GM10248 (cell line): ENCODE measurements around the gene HEXD.
"Not testable (repeated sequence)": the region's sequence is repeated elsewhere in the genome, so short reads cannot be mapped to it uniquely, and the experiment has no call there.

Experiments
- CTCF ChIA-PET: fragments of 300-600 bp; sonication (Branson Sonifier 250); formaldehyde crosslinking; extraction: SDS; loops from one replicate; lab custom pipeline; 2021; ENCODE audit warnings: antibody characterized with exemption; lab: Yijun Ruan, JAX
- POLR2A ChIA-PET: fragments of 350-650 bp; sonication (Branson Sonifier 250); formaldehyde crosslinking; extraction: SDS; loops from one replicate; lab custom pipeline; 2020; ENCODE audit warnings: antibody characterized with exemption; lab: Yijun Ruan, JAX
- DNase-seq: peaks from one replicate; pipeline ENCODE4 v3.0.0; 2012; ENCODE audit errors: extremely low spot score
- TF ChIP-seq, protein P1 (sequence below): IDR thresholded peaks from 2 replicates; pipeline ENCODE4 v1.5.1; 2012; ENCODE audit warnings: mild to moderate bottlenecking, low read depth; ENCODE audit errors: extremely low read depth, missing control alignments, control extremely low read depth

Gene HEXD

DNA sequence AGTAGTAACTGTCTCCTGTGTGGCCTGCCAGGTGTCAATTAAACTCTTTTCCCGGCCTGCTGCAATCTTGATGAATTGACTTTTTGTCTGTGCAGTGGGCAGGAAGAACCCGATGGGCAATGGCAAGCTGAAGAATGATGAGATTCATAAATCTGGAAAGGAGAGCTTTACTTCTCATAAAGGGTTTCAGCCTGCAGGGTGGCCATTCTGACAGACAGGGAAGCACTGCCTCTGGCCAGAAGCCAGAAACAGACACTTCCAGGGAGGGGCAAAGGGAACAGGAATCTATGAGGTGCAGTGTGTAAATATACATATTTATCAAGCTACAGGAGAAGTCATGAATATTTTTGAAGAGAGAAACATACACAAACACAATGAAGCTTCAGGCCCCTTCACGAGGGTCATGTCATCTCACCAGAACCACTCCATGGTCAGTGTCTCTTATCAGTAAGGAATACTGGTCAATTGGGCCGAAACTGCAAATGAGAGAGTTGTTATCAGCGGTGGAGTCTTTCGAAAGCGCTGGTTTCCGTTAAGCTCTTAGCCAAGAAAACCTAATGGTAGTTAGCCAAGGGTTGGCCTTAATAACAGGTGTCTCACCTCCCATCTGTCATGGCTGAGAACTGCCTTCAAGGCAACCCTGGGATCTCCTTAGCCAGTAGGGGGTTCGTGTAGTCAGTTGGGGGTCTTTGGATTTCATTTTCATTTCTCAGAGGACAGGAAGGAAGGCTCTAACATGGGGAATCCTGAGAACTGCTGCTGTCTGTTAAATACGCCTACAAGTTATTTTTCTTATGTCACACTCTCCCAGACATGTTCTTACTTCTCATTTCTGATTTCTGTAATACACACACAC lies 39.2 kb downstream of the HEXD start:
- ChIA-PET CTCF (interaction anchor here (1.4 kb wide), 1 partner anchor 159 kb away, joined by 3 read pairs; no protein-coding TSS in a partner anchor), POLR2A (interaction anchor here (1.1 to 1.4 kb wide), 2 partner anchors 8 to 15 kb away, joined by 3 to 5 read pairs; no protein-coding TSS in a partner anchor)
- DNase-seq = no peak
- TF ChIP-seq, protein P1, sequence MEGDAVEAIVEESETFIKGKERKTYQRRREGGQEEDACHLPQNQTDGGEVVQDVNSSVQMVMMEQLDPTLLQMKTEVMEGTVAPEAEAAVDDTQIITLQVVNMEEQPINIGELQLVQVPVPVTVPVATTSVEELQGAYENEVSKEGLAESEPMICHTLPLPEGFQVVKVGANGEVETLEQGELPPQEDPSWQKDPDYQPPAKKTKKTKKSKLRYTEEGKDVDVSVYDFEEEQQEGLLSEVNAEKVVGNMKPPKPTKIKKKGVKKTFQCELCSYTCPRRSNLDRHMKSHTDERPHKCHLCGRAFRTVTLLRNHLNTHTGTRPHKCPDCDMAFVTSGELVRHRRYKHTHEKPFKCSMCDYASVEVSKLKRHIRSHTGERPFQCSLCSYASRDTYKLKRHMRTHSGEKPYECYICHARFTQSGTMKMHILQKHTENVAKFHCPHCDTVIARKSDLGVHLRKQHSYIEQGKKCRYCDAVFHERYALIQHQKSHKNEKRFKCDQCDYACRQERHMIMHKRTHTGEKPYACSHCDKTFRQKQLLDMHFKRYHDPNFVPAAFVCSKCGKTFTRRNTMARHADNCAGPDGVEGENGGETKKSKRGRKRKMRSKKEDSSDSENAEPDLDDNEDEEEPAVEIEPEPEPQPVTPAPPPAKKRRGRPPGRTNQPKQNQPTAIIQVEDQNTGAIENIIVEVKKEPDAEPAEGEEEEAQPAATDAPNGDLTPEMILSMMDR = no peak

DNA sequence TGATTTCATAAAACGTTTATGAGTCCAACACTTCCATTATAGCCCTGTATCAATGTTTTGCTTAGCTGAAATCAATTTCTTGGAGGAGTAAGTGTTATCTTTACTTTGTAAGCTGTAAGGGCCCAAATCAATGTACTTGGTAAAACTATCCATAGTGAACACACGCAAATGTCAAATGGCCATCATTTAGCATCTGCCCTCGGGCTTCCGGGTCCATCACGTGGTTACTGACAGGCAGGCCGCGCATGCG lies 39.7 kb downstream of the HEXD start:
- CTCF ChIA-PET = interaction anchor here (1.4 kb wide), 1 partner anchor 159 kb away, joined by 3 read pairs; no protein-coding TSS in a partner anchor
- POLR2A ChIA-PET = interaction anchor here (1.1 to 1.4 kb wide), 2 partner anchors 8 to 15 kb away, joined by 3 to 5 read pairs; no protein-coding TSS in a partner anchor
- TF ChIP-seq, protein P1 = no peak
- DNase-seq = peak; percentile 92

DNA sequence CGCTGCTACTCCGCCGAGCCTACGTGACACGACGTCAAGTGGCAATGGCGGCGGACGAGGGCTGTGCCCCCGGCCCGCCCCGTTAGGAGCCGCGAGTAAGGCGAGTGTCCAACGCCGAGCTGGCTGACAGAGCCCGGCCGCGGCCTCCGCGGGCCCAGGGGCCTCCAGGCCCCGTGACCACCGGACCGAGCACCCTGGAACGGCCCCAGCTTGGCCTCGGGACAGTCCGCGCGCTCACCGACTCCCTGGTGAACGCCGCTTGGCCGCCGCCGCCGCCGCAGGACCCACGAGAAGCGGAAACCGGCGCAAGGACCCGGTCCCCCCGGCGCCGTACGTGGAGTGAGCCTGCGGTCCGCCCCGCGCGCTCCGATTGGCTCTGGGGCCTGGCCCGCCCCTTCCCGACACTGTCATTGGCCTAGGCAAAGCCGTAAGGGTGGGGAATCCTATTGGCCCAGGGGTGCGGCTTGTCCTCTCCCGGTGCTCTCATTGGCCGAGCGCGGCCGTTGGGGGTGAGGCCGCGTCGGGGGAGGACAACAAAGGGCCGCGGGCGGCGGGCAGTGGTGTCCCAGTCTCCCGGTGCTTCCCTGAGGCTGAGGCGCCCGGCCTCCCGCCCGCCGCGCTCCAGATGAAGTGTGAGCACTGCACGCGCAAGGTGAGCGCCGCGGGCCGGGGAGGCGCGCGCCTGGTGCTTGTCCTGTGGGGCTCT lies 40.2 kb downstream of the HEXD start, which contains the start of gene NARF:
NARF (plus strand) TSS at position 563 of the 706 bp plus-strand sequence; CDS start at position 626, 63 bp downstream.
- peak; percentile 98 for DNase-seq
- TF ChIP-seq, protein P1 = no peak
- ChIA-PET CTCF (no interaction called here), POLR2A (interaction anchor here (0.6 to 1.4 kb wide), 3 partner anchors 9 to 61 kb away, joined by 3 to 5 read pairs (median 5); partner anchors contain the start of gene FOXK2)

DNA sequence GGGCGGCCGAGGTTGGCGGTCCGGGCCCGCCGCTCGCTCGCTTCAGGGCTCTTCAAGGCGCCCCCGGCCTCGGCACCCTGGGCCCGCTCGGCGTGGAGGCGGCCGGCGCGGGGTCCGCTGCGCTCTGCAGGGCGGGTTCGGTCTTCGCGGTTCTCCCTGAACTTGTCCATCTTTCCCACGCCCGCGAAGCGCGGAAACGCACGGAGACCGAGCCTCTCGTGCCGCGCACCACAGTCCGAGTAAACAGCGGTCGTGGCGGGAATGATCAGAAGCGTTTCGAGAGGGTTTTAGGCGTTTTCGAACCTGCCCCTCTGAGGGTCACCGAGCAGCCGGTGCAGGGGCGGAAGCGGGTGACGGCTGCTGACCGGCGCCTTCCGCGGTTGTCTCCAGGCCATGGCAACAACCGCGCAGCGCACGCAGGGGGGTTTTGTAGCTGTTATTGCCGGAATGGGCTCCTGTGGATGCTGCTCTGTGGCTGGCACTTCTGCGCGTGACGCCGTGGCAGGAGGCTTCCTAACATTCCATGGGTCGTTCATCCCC lies 40.8 kb downstream of the HEXD start:
- POLR2A ChIA-PET = interaction anchor here (0.6 kb wide), 2 partner anchors 36 to 258 kb away, joined by 3 read pairs; partner anchors contain the start of gene FN3KRP
- DNase-seq = no peak
- TF ChIP-seq, protein P1 = no peak
- CTCF ChIA-PET = no interaction called here

DNA sequence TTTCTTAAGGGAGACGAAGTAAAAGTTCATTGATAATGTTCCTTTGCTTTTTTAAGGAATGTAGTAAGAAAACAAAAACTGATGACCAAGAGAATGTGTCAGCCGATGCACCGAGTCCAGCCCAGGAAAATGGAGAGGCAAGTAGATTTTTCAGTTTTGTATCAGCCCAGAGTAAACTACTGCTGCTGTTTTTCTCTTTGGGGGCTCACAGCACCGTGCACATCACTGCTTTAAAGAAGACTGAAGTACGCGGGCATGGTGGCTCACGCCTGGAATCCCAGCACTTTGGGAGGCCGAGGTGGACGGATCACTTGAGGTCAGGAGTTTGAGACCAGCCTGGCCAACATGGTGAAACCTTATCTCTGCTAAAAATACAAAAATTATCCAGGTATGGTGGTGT lies 41.8 kb downstream of the HEXD start:
- CTCF ChIA-PET = interaction anchor here (0.7 kb wide), 1 partner anchor 30 kb away, joined by 3 read pairs; no protein-coding TSS in a partner anchor

DNA sequence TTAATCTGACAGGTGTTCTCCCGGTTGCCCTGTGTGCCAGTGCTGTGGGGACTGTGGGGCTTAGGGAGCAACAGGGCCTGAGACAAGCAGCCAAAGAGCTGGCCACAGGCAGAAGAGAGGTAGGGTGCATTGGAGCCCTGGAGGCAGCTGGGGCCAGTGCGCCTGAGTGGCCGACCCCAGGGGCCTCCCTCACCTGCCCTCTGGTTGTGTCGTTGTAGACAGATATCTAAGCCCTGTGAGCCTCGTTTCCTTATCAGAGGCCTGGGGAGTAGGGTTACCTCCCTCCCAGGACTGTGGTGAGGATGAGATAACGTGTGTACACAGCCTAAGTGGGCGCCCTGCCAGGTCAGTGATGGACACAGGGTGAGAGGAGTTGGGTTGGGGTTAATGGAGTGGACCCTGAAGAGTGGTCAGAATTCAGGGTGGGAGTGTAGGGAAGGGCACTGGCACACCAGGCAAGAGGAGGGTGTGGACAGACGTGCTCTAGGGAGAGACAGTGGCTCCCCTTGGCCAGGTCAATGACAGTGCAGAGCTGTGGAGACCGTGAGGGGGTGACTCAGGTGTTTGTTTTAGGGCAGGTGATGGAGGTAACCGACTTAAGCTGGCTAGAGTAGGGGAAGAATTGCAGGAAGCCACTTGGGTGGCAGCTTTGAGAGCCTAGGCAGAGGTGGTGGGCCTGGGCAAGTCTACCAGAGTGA lies 43.8 kb downstream of the HEXD start:
- POLR2A ChIA-PET = interaction anchor here (0.5 kb wide), 1 partner anchor 9 kb away, joined by 4 read pairs; no protein-coding TSS in a partner anchor

More for the DNA sequence above, 41.8 kb downstream of the HEXD start:
- DNase-seq, POLR2A ChIA-PET: not testable (repeated sequence)

More for the DNA sequence above, 43.8 kb downstream of the HEXD start:
- CTCF ChIA-PET = interaction anchor here (0.9 kb wide), 1 partner anchor 89 kb away, joined by 4 read pairs; no protein-coding TSS in a partner anchor
- DNase-seq = no peak
- TF ChIP-seq, protein P1 = no peak
